Spleen (tissue), 7 donors: ENCODE measurements around the gene EXOC3L1.

Experiments
- CTCF ChIP-seq, 11 experiments: fragments of 200-600 bp in 7 of 11; fragments of 450-650 bp in 4 of 11; sonication (generic) in 4 of 11; IDR thresholded peaks in 8 of 11; conservative IDR thresholded peaks in 3 of 11; 1 replicate in 7 of 11; 2 replicates in 4 of 11; pipeline versions ENCODE4 v1.4.0 to v1.8.0; 2016 to 2021; ENCODE audit warnings: antibody characterized with exemption in 11 of 11, inconsistent platforms in 4 of 11, mild to moderate bottlenecking in 1 of 11
- POLR2A ChIP-seq, 3 donors: fragments of 450-650 bp; IDR thresholded peaks; one replicate each; pipeline ENCODE4 v1.5.1; 2017; ENCODE audit warnings: antibody characterized with exemption in 3 of 3, mild to moderate bottlenecking in 1 of 3
- POLR2AphosphoS5 ChIP-seq, 3 donors: sonication (generic); formaldehyde crosslinking; IDR thresholded peaks; one replicate each; pipeline ENCODE4 v1.5.1; 2017; ENCODE audit warnings: antibody characterized with exemption in 3 of 3
- donor health status: DM: no; HTN: no; CAD: no; lungs with moderate emphysema.
- donor health status: DM: no; HTN: no; CAD: no.
- donor health status: DM: no; HTN: no; CAD: no.

- TF ChIP-seq CTCF (IDR thresholded peaks at IDR 0.05 in 8 of 11, conservative IDR thresholded peaks at IDR 0.05 in 3 of 11) (no peak), POLR2AphosphoS5 (IDR thresholded peaks at IDR 0.05) (peak in 1 of 3 donors; percentile 31), POLR2A (IDR thresholded peaks at IDR 0.05) (no peak)
Observed at GRCh38 chr16:67210069-67210937, 20.4 kb upstream of the EXOC3L1 start.
